ENCODE results near the gene DUSP1.

DNA sequence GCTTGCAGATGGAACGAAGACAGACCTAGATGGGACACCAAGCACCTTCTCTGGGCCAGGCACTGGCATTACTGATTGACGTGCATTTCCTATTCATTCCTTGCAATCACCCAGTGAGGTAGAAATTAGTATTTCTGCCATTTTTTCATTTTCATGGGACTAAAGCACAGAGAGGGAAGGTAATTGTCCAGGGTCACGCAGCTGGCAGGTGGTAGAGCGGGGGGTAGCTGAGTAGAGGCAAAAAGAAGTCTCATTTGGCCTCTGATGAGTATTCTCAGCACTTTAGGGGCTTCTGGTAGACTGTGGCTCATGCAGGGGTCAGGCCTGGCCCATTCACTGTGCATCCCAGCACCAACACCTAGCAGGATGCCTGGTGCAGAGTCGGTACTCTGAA lies 19.5 kb upstream of the DUSP1 start:
- TF ChIP-seq, protein P1, sequence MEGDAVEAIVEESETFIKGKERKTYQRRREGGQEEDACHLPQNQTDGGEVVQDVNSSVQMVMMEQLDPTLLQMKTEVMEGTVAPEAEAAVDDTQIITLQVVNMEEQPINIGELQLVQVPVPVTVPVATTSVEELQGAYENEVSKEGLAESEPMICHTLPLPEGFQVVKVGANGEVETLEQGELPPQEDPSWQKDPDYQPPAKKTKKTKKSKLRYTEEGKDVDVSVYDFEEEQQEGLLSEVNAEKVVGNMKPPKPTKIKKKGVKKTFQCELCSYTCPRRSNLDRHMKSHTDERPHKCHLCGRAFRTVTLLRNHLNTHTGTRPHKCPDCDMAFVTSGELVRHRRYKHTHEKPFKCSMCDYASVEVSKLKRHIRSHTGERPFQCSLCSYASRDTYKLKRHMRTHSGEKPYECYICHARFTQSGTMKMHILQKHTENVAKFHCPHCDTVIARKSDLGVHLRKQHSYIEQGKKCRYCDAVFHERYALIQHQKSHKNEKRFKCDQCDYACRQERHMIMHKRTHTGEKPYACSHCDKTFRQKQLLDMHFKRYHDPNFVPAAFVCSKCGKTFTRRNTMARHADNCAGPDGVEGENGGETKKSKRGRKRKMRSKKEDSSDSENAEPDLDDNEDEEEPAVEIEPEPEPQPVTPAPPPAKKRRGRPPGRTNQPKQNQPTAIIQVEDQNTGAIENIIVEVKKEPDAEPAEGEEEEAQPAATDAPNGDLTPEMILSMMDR (IDR thresholded peaks at IDR 0.05), result no peak
- TF ChIP-seq EZH2 (IDR thresholded peaks at IDR 0.05), result no peak
- TF ChIP-seq EZH2phosphoT487 (IDR thresholded peaks at IDR 0.05), result no peak

Measured in neural progenitor cell (in vitro differentiated cells).